K562 (cell line): ENCODE measurements around the gene CLSTN1. TPM values are rescaled to one million over a fixed set of nuclear protein-coding genes. Genes with fewer than 3 reads are reported as not detected.

Experiments
- CBFB ChIP-seq: sonication (generic); formaldehyde crosslinking; IDR thresholded peaks from 2 replicates; pipeline ENCODE4 v1.4.0; 2020; ENCODE audit warnings: mild to moderate bottlenecking, missing genetic modification reagents
- CHD4 ChIP-seq: fragments of 200-600 bp; sonication (generic); IDR thresholded peaks from 3 replicates; pipeline ENCODE4 v1.6.1; 2012; ENCODE audit warnings: low read depth, mild to moderate bottlenecking, mixed read lengths, low read length, inconsistent platforms; ENCODE audit not compliant: insufficient read depth, insufficient replicate concordance, poor library complexity, severe bottlenecking
- ETV6 ChIP-seq, 3 experiments: fragments of 150-350 bp in 1 of 3; sonication (generic) in 1 of 3; formaldehyde crosslinking in 1 of 3; IDR thresholded peaks; 2 replicates each; pipeline versions ENCODE4 v1.6.1 to v1.8.0; 2014 to 2022; ENCODE audit warnings: borderline replicate concordance in 2 of 3, low read depth in 2 of 3, antibody characterized with exemption in 1 of 3, low read length in 1 of 3, mild to moderate bottlenecking in 1 of 3, missing genetic modification reagents in 1 of 3
- HNRNPK ChIP-seq: fragments of 200-400 bp; formaldehyde crosslinking; IDR thresholded peaks from one replicate; pipeline ENCODE4 v1.6.1; 2018; ENCODE audit warnings: mild to moderate bottlenecking, low read depth, low read length; ENCODE audit not compliant: poor library complexity, severe bottlenecking
- KDM4B ChIP-seq, 2 experiments: fragments of 450-650 bp in 1 of 2; sonication (generic) in 1 of 2; IDR thresholded peaks; 2 replicates each; pipeline ENCODE4 v1.6.1; 2016 to 2017; ENCODE audit warnings: borderline replicate concordance in 2 of 2, antibody characterized with exemption in 1 of 2, low read depth in 1 of 2, mild to moderate bottlenecking in 1 of 2
- PHB2 ChIP-seq: fragments of 450-650 bp; IDR thresholded peaks from 2 replicates; pipeline ENCODE4 v1.6.1; 2017; ENCODE audit warnings: low read depth
- RAD21 ChIP-seq, 2 experiments: fragments of 250-450 bp in 1 of 2; fragments of 450-650 bp in 1 of 2; sonication (Bioruptor Pico) in 1 of 2; formaldehyde crosslinking in 1 of 2; IDR thresholded peaks in 1 of 2; conservative IDR thresholded peaks in 1 of 2; 2 replicates each; pipeline versions ENCODE4 v1.4.0 to v1.8.0; 2020 to 2022; ENCODE audit warnings: mild to moderate bottlenecking in 2 of 2, moderate library complexity in 1 of 2
- RBM25 ChIP-seq: fragments of 200-400 bp; formaldehyde crosslinking; IDR thresholded peaks from 2 replicates; pipeline ENCODE4 v1.6.1; 2018; ENCODE audit warnings: low read length, low read depth, moderate library complexity; ENCODE audit not compliant: severe bottlenecking
- RHOXF2B ChIP-seq: fragments of 250-450 bp; sonication (Bioruptor Pico); conservative IDR thresholded peaks from 2 replicates; pipeline ENCODE4 v1.5.1; 2021
- SNRNP70 ChIP-seq: fragments of 200-400 bp; formaldehyde crosslinking; optimal IDR thresholded peaks from 2 replicates; pipeline ENCODE3; 2017; ENCODE audit warnings: low read depth, low read length
- TFAM ChIP-seq: fragments of 250-450 bp; sonication (Bioruptor Pico); conservative IDR thresholded peaks from 2 replicates; pipeline ENCODE4 v1.5.0; 2021; ENCODE audit warnings: mild to moderate bottlenecking, moderate library complexity
- ZBTB1 ChIP-seq: sonication (generic); formaldehyde crosslinking; IDR thresholded peaks from 2 replicates; pipeline ENCODE4 v1.8.1; 2023; ENCODE audit warnings: missing genetic modification reagents, low read depth, mild to moderate bottlenecking, borderline replicate concordance
- ZNF124 ChIP-seq: sonication (generic); formaldehyde crosslinking; IDR thresholded peaks from 2 replicates; pipeline ENCODE4 v1.8.1; 2022; ENCODE audit warnings: missing genetic modification reagents
- ZNF217 ChIP-seq: sonication (generic); formaldehyde crosslinking; IDR thresholded peaks from 2 replicates; pipeline ENCODE4 v1.8.0; 2022; ENCODE audit warnings: mild to moderate bottlenecking, missing genetic modification reagents
- ZNF316 ChIP-seq: fragments of 450-650 bp; IDR thresholded peaks from 2 replicates; pipeline ENCODE4 v1.6.1; 2016
- ZNF77 ChIP-seq: fragments of 250-450 bp; sonication (Bioruptor Pico); IDR thresholded peaks from 2 replicates; pipeline ENCODE4 v1.5.0; 2020
- ZNF780A ChIP-seq: fragments of 250-450 bp; sonication (Bioruptor Pico); IDR thresholded peaks from 2 replicates; pipeline ENCODE4 v1.5.0; 2021; ENCODE audit warnings: mild to moderate bottlenecking
- polyA plus RNA-seq, 8 experiments: library from polyadenylated mRNA; depleted of rRNA in 4 of 8; stranded (reverse) in 5 of 8; unstranded in 3 of 8; fragments of >200 nt; fragmentation: Nextera tagmentation in 2 of 8; fragmentation: Illumina TruSeq in 1 of 8; extraction: Ambion mirVana in 2 of 8; extraction: Trizol in 1 of 8; gene quantifications; 2 replicates each; pipeline versions ENCODE4 v1.2.1 to v1.2.3, GENCODE V29; 2011 to 2014; ENCODE audit warnings: inconsistent platforms in 1 of 8, missing spikeins in 1 of 8
- total RNA-seq, 7 experiments: library from RNA; depleted of rRNA in 6 of 7; stranded (reverse); fragments of >200 nt in 6 of 7; fragmentation: Illumina TruSeq in 2 of 7; extraction: Trizol in 2 of 7; gene quantifications; 2 replicates each; pipeline versions ENCODE4 v1.2.1 to v1.2.3, GENCODE V29; 2011 to 2021; ENCODE audit warnings: low replicate concordance in 1 of 7
- TF ChIP-seq, protein P1 (sequence below): fragments of 250-450 bp; sonication (Bioruptor Pico); IDR thresholded peaks from 2 replicates; pipeline ENCODE4 v1.8.0; 2022; ENCODE audit warnings: inconsistent platforms
- TF ChIP-seq, protein P2 (sequence below): fragments of 250-450 bp; sonication (Bioruptor Pico); IDR thresholded peaks from 2 replicates; pipeline ENCODE4 v1.5.0; 2020; ENCODE audit warnings: mild to moderate bottlenecking, borderline replicate concordance
- TF ChIP-seq, protein P3 (sequence below): fragments of 450-650 bp; formaldehyde crosslinking; IDR thresholded peaks from 2 replicates; pipeline ENCODE4 v1.4.0; 2022; ENCODE audit warnings: missing genetic modification characterization
- TF ChIP-seq, protein P4 (sequence below): fragments of 250-450 bp; sonication (Bioruptor Pico); IDR thresholded peaks from 2 replicates; pipeline ENCODE4 v1.8.0; 2022; ENCODE audit warnings: inconsistent platforms, mild to moderate bottlenecking, moderate library complexity, borderline replicate concordance

CLSTN1 gene
- total and polyA plus RNA-seq, 9 of the 15 experiments (the other 6 are each of a cell fraction or from before 2014, with no cell fraction given), result 1.1 to 32.5 (median 13.3) TPM

DNA sequence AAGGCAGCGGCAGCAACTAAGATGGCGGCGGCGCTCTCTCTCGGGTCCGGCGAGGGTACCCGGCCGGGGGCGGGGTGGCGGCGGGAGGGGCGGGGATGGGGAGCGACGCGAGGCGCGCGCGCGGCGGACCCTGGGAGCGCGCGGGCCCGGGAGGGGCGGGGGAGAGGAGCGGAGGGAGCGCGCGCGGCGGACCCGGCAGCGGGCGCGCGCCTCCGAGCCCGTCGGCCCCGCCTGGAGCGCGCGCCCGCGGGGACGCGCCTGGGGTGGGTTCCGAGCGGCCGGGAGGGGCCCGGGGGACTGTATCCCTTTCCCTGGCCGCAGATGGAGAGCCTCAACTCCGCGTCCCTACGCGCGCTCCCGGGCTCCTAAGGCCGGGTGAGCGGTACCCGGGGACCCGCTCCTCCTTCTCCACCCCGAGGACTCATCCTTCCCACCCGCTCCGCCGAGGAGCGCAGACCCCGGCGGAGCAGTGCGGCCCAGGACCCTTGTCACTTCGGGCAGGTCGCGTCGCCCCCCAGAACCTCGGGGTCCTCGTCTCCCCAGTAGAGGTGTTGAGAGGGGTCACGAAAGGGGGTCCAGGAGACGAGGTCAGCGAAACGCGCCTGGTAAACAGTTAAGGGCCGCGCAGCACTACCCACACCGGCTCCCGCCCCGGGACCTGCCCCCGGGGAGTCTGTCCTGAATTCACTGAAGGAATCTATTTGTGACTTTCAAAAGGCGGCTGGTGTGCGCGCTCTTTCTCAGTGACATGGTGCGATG, at the start of gene CLSTN1 (continued):
- no peak for TF ChIP-seq RHOXF2B (CRISPR knock-in tag)
- no peak for TF ChIP-seq ZBTB1 (CRISPR knock-in tag)
- no peak for TF ChIP-seq CBFB
- no peak for TF ChIP-seq ZNF77 (CRISPR knock-in tag)
- no peak for TF ChIP-seq SNRNP70
- TF ChIP-seq, protein P1, sequence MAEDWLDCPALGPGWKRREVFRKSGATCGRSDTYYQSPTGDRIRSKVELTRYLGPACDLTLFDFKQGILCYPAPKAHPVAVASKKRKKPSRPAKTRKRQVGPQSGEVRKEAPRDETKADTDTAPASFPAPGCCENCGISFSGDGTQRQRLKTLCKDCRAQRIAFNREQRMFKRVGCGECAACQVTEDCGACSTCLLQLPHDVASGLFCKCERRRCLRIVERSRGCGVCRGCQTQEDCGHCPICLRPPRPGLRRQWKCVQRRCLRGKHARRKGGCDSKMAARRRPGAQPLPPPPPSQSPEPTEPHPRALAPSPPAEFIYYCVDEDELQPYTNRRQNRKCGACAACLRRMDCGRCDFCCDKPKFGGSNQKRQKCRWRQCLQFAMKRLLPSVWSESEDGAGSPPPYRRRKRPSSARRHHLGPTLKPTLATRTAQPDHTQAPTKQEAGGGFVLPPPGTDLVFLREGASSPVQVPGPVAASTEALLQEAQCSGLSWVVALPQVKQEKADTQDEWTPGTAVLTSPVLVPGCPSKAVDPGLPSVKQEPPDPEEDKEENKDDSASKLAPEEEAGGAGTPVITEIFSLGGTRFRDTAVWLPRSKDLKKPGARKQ (CRISPR knock-in tag), result no peak
- TF ChIP-seq ZNF780A, result no peak
- no peak for TF ChIP-seq ZNF217 (CRISPR knock-in tag)
- no peak for TF ChIP-seq TFAM
- no peak for TF ChIP-seq HNRNPK
- TF ChIP-seq, protein P2, sequence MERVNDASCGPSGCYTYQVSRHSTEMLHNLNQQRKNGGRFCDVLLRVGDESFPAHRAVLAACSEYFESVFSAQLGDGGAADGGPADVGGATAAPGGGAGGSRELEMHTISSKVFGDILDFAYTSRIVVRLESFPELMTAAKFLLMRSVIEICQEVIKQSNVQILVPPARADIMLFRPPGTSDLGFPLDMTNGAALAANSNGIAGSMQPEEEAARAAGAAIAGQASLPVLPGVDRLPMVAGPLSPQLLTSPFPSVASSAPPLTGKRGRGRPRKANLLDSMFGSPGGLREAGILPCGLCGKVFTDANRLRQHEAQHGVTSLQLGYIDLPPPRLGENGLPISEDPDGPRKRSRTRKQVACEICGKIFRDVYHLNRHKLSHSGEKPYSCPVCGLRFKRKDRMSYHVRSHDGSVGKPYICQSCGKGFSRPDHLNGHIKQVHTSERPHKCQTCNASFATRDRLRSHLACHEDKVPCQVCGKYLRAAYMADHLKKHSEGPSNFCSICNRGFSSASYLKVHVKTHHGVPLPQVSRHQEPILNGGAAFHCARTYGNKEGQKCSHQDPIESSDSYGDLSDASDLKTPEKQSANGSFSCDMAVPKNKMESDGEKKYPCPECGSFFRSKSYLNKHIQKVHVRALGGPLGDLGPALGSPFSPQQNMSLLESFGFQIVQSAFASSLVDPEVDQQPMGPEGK (CRISPR knock-in tag), result no peak
- TF ChIP-seq ZNF316, result no peak
- TF ChIP-seq, protein P3, sequence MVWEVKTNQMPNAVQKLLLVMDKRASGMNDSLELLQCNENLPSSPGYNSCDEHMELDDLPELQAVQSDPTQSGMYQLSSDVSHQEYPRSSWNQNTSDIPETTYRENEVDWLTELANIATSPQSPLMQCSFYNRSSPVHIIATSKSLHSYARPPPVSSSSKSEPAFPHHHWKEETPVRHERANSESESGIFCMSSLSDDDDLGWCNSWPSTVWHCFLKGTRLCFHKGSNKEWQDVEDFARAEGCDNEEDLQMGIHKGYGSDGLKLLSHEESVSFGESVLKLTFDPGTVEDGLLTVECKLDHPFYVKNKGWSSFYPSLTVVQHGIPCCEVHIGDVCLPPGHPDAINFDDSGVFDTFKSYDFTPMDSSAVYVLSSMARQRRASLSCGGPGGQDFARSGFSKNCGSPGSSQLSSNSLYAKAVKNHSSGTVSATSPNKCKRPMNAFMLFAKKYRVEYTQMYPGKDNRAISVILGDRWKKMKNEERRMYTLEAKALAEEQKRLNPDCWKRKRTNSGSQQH (CRISPR knock-in tag), result no peak
- TF ChIP-seq ZNF124 (CRISPR knock-in tag), result no peak
- no peak for TF ChIP-seq RAD21 (CRISPR knock-in tag; conservative IDR thresholded peaks at IDR 0.05 in 1 of 2, IDR thresholded peaks at IDR 0.05 in 1 of 2)
- TF ChIP-seq CHD4, result peak; percentile 9
- no peak for TF ChIP-seq PHB2
- no peak for TF ChIP-seq ETV6 (IDR thresholded peaks at IDR 0.05; ENCODE audit: borderline replicate concordance in 1 of 2, low read depth in 2 of 2, low read length in 1 of 2)
- TF ChIP-seq ETV6 (CRISPR knock-in tag; IDR thresholded peaks at IDR 0.05; ENCODE audit: borderline replicate concordance), result no peak
- no peak for TF ChIP-seq RBM25
- TF ChIP-seq, protein P4, sequence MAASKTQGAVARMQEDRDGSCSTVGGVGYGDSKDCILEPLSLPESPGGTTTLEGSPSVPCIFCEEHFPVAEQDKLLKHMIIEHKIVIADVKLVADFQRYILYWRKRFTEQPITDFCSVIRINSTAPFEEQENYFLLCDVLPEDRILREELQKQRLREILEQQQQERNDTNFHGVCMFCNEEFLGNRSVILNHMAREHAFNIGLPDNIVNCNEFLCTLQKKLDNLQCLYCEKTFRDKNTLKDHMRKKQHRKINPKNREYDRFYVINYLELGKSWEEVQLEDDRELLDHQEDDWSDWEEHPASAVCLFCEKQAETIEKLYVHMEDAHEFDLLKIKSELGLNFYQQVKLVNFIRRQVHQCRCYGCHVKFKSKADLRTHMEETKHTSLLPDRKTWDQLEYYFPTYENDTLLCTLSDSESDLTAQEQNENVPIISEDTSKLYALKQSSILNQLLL (CRISPR knock-in tag), result no peak
- no peak for TF ChIP-seq KDM4B (IDR thresholded peaks at IDR 0.05; ENCODE audit: borderline replicate concordance in 2 of 2, low read depth in 1 of 2)
